Measurements from ENCODE around the gene C2CD4C.

Gene C2CD4C

DNA sequence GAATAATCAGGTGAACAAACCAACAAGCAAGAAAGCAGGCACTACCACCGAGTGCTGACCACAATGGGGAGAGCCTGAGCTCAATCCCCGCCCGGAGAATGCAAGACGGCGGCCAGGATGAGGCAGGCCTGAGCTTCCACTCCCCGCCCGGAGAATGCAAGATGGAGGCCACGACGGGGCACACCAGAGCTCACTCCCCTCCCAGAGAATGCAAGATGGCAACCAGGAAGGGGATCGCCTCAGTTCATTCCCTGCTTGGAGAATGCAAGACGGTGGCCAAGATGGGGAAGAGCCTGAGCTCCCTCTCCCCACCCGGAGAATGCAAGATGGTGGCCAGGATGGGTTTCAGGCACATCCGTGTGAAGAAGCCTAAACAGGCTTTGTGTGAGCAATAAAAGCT is 39.7 kb downstream of the C2CD4C start:
- no peak overlapping the region for H3K4me3 ChIP-seq (ENCODE audit: low read length)
- no peak overlapping the region for H3K4me2 ChIP-seq (ENCODE audit: low read length)
- H2AFZ ChIP-seq (ENCODE audit: low read depth, low read length): no peak overlapping the region
- H3K4me1 ChIP-seq (ENCODE audit: low read length): no peaks in the 10 kb centered on the region
- no peaks in the 10 kb centered on the region for H3K36me3 ChIP-seq (replicated peaks; ENCODE audit: low read depth, low read length)
- no peaks in the 10 kb centered on the region for H4K20me1 ChIP-seq (ENCODE audit: insufficient read depth, low read length)
- H3K9me3 ChIP-seq (ENCODE audit: insufficient read depth, low read length): no peaks in the 10 kb centered on the region
- no peak for TF ChIP-seq EZH2phosphoT487 (IDR thresholded peaks at IDR 0.05; ENCODE audit: low read depth)
- TF ChIP-seq, protein P1, sequence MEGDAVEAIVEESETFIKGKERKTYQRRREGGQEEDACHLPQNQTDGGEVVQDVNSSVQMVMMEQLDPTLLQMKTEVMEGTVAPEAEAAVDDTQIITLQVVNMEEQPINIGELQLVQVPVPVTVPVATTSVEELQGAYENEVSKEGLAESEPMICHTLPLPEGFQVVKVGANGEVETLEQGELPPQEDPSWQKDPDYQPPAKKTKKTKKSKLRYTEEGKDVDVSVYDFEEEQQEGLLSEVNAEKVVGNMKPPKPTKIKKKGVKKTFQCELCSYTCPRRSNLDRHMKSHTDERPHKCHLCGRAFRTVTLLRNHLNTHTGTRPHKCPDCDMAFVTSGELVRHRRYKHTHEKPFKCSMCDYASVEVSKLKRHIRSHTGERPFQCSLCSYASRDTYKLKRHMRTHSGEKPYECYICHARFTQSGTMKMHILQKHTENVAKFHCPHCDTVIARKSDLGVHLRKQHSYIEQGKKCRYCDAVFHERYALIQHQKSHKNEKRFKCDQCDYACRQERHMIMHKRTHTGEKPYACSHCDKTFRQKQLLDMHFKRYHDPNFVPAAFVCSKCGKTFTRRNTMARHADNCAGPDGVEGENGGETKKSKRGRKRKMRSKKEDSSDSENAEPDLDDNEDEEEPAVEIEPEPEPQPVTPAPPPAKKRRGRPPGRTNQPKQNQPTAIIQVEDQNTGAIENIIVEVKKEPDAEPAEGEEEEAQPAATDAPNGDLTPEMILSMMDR (IDR thresholded peaks at IDR 0.05; ENCODE audit: low read depth, low read length): no peak
- no peak overlapping the region for H3K27ac ChIP-seq (ENCODE audit: low read length)
- H3K27me3 ChIP-seq (ENCODE audit: low read depth, low read length): no peaks in the 10 kb centered on the region
- no peak overlapping the region for H3K9ac ChIP-seq (ENCODE audit: low read length)
- no peaks in the 10 kb centered on the region for H3K79me2 ChIP-seq (ENCODE audit: low read length)

DNA sequence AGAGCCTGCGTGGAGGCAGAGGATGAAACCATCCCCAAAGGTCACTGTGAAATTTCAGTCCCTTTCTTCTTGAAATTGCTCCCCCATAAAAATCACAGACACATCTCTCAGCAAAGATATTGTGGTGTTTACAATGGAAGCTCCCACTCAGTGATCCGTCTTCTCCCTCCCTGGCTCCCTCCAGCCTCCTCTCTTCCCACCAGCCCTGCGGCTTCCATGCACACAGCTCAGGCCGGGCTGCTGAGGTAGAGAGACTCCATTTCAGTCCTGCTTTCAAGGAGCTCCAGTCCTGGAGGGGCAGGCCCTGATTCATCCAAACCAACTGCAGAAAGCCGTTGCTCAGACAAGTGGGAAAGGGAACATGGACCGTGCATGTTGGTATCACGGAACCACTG is 40.3 kb downstream of the C2CD4C start:
- H3K9me3 ChIP-seq (ENCODE audit: insufficient read depth, low read length): no peaks in the 10 kb centered on the region
- H3K27me3 ChIP-seq (ENCODE audit: low read depth, low read length): no peaks in the 10 kb centered on the region

DNA sequence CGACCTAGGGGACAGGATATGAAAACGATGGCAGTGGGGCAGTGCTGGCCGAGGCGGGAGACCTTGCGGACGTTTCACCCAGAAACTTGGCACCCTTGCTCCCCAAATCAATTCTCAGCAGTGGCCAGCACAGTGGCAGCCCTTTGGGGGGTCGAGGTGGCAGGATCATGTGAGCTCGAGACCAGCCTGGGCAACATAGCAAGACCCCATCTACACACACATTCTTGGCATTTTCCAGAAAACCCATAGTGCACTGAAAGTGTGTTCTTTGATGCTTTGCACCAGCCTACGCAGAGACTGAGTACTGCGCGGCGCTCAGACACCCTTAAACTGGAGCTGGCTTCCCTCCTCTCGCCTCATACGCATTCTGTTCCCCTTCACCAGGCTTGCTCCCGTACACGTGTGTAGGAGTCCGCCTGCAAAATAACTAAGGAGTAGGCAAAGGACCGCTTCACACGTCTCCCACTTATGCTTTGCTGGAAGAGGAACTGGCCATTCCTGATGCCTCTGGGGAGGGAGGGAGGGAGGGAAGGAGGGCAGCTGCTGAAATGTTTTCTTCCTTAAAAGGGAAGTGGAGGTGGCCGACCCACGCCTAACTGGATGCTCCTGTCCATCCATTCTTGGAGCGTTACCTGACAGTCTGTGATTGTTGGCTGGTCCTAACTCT is 40.9 kb downstream of the C2CD4C start:
- H3K79me2 ChIP-seq (ENCODE audit: low read length): no peaks in the 10 kb centered on the region
- TF ChIP-seq EZH2phosphoT487 (IDR thresholded peaks at IDR 0.05; ENCODE audit: low read depth): no peak
- TF ChIP-seq, protein P1 (IDR thresholded peaks at IDR 0.05; ENCODE audit: low read depth, low read length): no peak

More for the DNA sequence above, 40.3 kb downstream of the C2CD4C start:
- H3K4me2 ChIP-seq (ENCODE audit: low read length): no peak overlapping the region
- no peak for TF ChIP-seq EZH2phosphoT487 (IDR thresholded peaks at IDR 0.05; ENCODE audit: low read depth)
- TF ChIP-seq, protein P1 (IDR thresholded peaks at IDR 0.05; ENCODE audit: low read depth, low read length): no peak
- H3K36me3 ChIP-seq (replicated peaks; ENCODE audit: low read depth, low read length): no peaks in the 10 kb centered on the region
- no peak overlapping the region for H3K9ac ChIP-seq (ENCODE audit: low read length)
- H3K4me3 ChIP-seq (ENCODE audit: low read length): no peak overlapping the region
- H2AFZ ChIP-seq (ENCODE audit: low read depth, low read length): no peak overlapping the region
- no peaks in the 10 kb centered on the region for H4K20me1 ChIP-seq (ENCODE audit: insufficient read depth, low read length)
- H3K4me1 ChIP-seq (ENCODE audit: low read length): no peaks in the 10 kb centered on the region
- H3K79me2 ChIP-seq (ENCODE audit: low read length): no peaks in the 10 kb centered on the region
- no peak overlapping the region for H3K27ac ChIP-seq (ENCODE audit: low read length)

DNA sequence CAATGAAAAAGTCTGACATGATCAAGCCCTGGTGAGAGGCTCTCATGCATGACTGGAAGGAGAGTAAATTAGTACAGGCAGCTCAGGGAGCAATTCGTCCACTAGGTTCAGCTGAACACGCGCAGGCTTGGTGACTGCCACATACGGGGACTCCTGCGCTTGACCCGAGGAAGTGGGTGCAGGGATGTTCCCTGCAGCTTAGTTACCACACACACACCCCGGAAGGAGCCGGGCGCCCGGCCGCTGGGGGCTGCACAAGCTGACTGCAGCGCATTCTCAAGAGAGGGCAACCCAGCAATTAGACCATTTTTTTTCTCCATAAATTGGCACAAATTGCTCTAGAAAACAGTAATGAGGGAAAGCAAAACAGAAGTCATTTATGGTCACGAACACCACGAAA is 41.4 kb downstream of the C2CD4C start:
- H4K20me1 ChIP-seq (ENCODE audit: insufficient read depth, low read length): no peaks in the 10 kb centered on the region

More for the DNA sequence above, 40.9 kb downstream of the C2CD4C start:
- no peak overlapping the region for H3K9ac ChIP-seq (ENCODE audit: low read length)
- no peak overlapping the region for H3K4me2 ChIP-seq (ENCODE audit: low read length)
- no peak overlapping the region for H3K27ac ChIP-seq (ENCODE audit: low read length)
- no peaks in the 10 kb centered on the region for H3K4me1 ChIP-seq (ENCODE audit: low read length)
- no peaks in the 10 kb centered on the region for H3K36me3 ChIP-seq (replicated peaks; ENCODE audit: low read depth, low read length)
- H2AFZ ChIP-seq (ENCODE audit: low read depth, low read length): no peak overlapping the region
- no peaks in the 10 kb centered on the region for H3K27me3 ChIP-seq (ENCODE audit: low read depth, low read length)
- H3K9me3 ChIP-seq (ENCODE audit: insufficient read depth, low read length): no peaks in the 10 kb centered on the region
- H4K20me1 ChIP-seq (ENCODE audit: insufficient read depth, low read length): no peaks in the 10 kb centered on the region
- no peak overlapping the region for H3K4me3 ChIP-seq (ENCODE audit: low read length)

More for the DNA sequence above, 41.4 kb downstream of the C2CD4C start:
- no peak overlapping the region for H3K4me3 ChIP-seq (ENCODE audit: low read length)
- no peak overlapping the region for H3K9ac ChIP-seq (ENCODE audit: low read length)
- H3K4me2 ChIP-seq (ENCODE audit: low read length): no peak overlapping the region
- no peak overlapping the region for H3K27ac ChIP-seq (ENCODE audit: low read length)
- no peak for TF ChIP-seq EZH2phosphoT487 (IDR thresholded peaks at IDR 0.05; ENCODE audit: low read depth)
- TF ChIP-seq, protein P1 (IDR thresholded peaks at IDR 0.05; ENCODE audit: low read depth, low read length): no peak
- no peak overlapping the region for H2AFZ ChIP-seq (ENCODE audit: low read depth, low read length)
- no peaks in the 10 kb centered on the region for H3K36me3 ChIP-seq (replicated peaks; ENCODE audit: low read depth, low read length)
- H3K79me2 ChIP-seq (ENCODE audit: low read length): no peaks in the 10 kb centered on the region
- no peaks in the 10 kb centered on the region for H3K4me1 ChIP-seq (ENCODE audit: low read length)
- no peaks in the 10 kb centered on the region for H3K9me3 ChIP-seq (ENCODE audit: insufficient read depth, low read length)
- no peaks in the 10 kb centered on the region for H3K27me3 ChIP-seq (ENCODE audit: low read depth, low read length)

Measured in OCI-LY3 (cell line).